Measurements from ENCODE around the gene PCDHA5.

Gene PCDHA5

DNA sequence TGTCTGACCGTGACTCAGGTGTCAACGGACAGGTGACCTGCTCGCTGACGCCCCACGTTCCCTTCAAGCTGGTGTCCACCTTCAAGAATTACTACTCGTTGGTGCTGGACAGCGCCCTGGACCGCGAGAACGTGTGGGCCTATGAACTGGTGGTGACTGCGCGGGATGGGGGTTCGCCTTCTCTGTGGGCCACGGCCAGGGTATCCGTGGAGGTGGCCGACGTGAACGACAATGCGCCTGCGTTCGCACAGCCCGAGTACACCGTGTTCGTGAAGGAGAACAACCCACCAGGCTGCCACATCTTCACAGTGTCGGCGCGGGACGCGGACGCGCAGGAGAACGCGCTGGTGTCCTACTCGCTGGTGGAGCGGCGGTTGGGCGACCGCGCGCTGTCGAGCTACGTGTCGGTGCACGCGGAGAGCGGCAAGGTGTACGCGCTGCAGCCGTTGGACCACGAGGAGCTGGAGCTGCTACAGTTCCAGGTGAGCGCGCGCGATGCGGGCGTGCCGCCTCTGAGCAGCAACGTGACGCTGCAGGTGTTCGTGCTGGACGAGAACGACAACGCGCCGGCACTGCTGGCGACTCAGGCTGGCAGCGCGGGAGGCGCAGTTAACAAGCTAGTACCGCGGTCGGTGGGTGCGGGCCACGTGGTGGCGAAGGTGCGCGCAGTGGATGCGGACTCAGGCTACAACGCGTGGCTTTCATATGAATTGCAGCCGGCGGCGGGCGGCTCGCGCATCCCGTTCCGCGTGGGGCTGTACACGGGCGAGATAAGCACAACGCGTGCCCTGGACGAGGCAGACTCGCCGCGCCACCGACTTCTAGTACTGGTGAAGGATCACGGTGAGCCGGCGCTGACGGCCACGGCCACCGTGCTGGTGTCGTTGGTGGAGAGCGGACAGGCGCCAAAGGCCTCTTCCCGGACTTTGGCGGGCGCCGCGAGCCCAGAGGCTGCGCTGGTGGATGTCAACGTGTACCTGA lies 49.1 kb downstream of the PCDHA5 start:
- ChIA-PET CTCF (interaction anchor here (1.2 to 1.9 kb wide), 2 partner anchors 9 to 29 kb away, joined by 4 to 19 read pairs; partner anchors contain the start of gene PCDHA8), POLR2A (ENCODE audit: low non-redundant PET) (no interaction called here)
- DNase-seq (ENCODE audit: low spot score), result no peak
- TF ChIP-seq, protein P1, sequence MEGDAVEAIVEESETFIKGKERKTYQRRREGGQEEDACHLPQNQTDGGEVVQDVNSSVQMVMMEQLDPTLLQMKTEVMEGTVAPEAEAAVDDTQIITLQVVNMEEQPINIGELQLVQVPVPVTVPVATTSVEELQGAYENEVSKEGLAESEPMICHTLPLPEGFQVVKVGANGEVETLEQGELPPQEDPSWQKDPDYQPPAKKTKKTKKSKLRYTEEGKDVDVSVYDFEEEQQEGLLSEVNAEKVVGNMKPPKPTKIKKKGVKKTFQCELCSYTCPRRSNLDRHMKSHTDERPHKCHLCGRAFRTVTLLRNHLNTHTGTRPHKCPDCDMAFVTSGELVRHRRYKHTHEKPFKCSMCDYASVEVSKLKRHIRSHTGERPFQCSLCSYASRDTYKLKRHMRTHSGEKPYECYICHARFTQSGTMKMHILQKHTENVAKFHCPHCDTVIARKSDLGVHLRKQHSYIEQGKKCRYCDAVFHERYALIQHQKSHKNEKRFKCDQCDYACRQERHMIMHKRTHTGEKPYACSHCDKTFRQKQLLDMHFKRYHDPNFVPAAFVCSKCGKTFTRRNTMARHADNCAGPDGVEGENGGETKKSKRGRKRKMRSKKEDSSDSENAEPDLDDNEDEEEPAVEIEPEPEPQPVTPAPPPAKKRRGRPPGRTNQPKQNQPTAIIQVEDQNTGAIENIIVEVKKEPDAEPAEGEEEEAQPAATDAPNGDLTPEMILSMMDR (conservative IDR thresholded peaks at IDR 0.05; ENCODE audit: low read depth), result no peak
- H3K27ac ChIP-seq, result no peak overlapping the region
